ENCODE measurements around the gene COX20.
A peak's percentile ranks its signal among the peaks of the same experiment; 100 is the strongest.

Gene COX20

DNA sequence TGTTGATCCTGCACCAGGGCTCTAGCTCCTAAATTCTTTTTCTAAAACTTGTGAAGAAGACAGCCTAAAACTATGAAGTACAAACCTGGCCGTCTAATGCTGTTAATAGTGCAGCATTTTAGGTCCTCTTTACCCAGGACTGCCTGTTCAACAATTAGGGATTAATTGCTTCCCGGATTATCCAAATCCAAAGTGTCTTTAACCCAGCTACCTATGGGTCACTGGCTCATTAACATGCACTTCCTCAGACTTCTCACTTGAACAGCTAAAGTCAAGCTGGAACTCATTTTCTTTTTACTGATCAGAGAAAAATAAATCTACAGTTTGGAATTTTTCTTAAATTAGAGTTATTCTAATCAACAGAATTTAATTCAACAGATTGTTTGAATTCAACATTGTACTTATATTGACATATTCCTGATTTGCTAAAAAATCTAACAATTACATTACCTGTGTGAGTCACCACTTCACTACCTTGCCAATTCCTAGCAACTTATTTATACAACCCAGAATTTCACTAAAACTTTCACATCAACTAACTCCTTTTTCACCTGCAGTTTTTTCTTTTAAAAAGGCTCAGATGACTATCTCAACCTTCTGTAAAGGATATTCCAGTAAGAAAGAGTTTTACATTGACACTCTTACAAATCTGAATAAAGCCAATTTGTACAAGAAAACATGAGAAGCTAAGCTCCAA is 25.6 kb downstream of the COX20 start:
- no peak for TF ChIP-seq CTCF (IDR thresholded peaks at IDR 0.05; ENCODE audit: borderline replicate concordance, insufficient read depth, low read depth, low read length)
- peak overlapping the region; percentile 99 for H3K4me3 ChIP-seq (ENCODE audit: low read depth, low read length)

- peak overlapping the region; percentile 99 for H3K4me3 ChIP-seq (ENCODE audit: low read depth, low read length)
- TF ChIP-seq CTCF (IDR thresholded peaks at IDR 0.05; ENCODE audit: borderline replicate concordance, insufficient read depth, low read depth, low read length), result no peak
Observed at GRCh38 chr1:244861683-244862082, 26.2 kb downstream of the COX20 start.

DNA sequence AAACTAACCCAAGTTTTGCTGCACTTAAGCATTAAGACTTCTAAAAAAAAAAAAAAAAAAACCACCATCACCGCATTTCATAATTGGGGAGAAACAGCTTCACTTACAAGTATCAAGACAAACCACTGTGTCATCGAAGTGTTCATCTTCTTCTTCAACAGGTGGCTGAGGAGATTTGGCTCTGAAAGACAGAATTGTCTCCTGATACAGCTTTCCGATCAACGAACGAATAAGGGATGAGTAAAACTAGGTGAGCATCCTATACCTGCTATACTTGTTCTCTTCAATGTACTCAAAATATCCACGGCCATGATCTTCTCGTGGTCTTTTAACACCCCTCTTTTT is 26.9 kb downstream of the COX20 start:
- H3K4me3 ChIP-seq (ENCODE audit: low read depth, low read length), result peak overlapping the region; percentile 99
- no peak for TF ChIP-seq CTCF (IDR thresholded peaks at IDR 0.05; ENCODE audit: borderline replicate concordance, insufficient read depth, low read depth, low read length)

DNA sequence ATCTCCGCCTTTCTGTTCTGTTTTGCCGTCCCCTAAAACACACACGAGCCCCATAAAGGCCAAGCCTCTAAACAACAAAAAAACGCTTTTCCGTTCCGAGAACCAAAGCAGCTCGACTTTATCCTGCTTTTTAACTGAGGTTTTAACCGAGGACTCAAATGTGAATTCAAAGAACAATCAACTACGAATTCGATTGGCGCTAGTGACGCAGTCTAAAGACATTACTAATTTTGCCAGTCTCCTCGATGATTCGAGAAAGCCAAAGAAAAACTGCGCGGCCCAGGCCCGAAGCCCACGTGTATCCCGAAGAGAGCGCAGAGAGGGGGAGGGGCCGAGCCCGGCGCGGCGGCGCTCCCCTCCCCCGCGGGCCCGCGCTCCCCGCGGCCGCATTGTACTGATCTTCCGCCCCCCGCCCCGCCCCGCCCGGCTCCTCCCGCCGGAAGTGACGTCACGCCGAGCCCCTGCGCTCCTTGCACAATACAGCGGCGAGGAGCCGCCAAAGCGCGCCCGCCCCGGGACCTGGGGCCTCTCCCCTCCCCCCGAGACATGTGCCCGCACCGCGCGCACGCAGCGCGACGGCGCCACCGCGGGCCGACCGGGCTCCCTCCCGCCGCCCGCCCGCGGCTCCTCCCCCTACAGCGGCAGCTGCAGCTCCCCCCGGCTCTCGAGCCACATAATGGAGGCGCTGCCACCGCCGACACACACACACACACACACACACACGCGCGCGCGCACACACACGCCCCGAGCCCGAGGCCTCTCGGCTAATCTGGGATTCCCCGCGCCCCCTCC is 27.4 kb downstream of the COX20 start:
- peak overlapping the region; percentile 99 for H3K4me3 ChIP-seq (ENCODE audit: low read depth, low read length)
- TF ChIP-seq CTCF (IDR thresholded peaks at IDR 0.05; ENCODE audit: borderline replicate concordance, insufficient read depth, low read depth, low read length), result no peak

- no peak for TF ChIP-seq CTCF (IDR thresholded peaks at IDR 0.05; ENCODE audit: borderline replicate concordance, insufficient read depth, low read depth, low read length)
- peak overlapping the region; percentile 99 for H3K4me3 ChIP-seq (ENCODE audit: low read depth, low read length)
Observed at GRCh38 chr1:244863491-244864252, 28.2 kb downstream of the COX20 start.

- TF ChIP-seq CTCF (IDR thresholded peaks at IDR 0.05; ENCODE audit: borderline replicate concordance, insufficient read depth, low read depth, low read length), result 0 out of 2 replicates have a peak, but pooled peaks have one; percentile 30
- H3K4me3 ChIP-seq (ENCODE audit: low read depth, low read length), result peak within 1 kb of the TSS; percentile 99
Observed at GRCh38 chr1:244864253-244865027, 29.0 kb downstream of the COX20 start, which contains the start of gene HNRNPU. Gene HNRNPU, minus strand, starts transcription at chr1:244864543. Its CDS starts 236 bp downstream, at chr1:244864307.
